GM21390 (cell line): ENCODE measurements around the gene FPR3.
"Not testable (repeated sequence)": the region's sequence is repeated elsewhere in the genome, so short reads cannot be mapped to it uniquely, and the experiment has no call there.

Experiments used
- ATAC-seq: cut with Tn5 transposase; IDR thresholded peaks from one replicate; pipeline ENCODE4 v1.9.1; 2021; ENCODE audit not compliant: unreplicated experiment

The FPR3 gene

DNA sequence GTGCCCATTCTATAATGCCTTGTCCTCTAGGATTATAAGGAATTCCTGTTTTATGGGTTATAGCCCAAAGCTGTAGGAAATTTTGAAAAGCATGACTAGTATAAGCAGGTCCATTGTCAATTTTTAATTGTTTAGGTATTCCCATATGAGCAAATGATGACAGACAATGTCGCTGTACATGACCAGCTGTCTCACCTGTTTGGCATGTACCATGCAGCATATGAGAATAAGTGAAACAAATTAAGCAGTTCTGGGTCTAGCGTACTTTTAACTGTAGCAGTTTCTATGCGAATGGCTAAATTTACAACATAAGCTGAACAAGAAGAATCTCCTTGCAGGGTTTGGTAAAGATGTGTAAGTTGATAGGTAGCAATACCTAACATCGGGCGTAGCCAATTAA lies 11.6 kb downstream of the FPR3 start:
- not testable (repeated sequence) for ATAC-seq

DNA sequence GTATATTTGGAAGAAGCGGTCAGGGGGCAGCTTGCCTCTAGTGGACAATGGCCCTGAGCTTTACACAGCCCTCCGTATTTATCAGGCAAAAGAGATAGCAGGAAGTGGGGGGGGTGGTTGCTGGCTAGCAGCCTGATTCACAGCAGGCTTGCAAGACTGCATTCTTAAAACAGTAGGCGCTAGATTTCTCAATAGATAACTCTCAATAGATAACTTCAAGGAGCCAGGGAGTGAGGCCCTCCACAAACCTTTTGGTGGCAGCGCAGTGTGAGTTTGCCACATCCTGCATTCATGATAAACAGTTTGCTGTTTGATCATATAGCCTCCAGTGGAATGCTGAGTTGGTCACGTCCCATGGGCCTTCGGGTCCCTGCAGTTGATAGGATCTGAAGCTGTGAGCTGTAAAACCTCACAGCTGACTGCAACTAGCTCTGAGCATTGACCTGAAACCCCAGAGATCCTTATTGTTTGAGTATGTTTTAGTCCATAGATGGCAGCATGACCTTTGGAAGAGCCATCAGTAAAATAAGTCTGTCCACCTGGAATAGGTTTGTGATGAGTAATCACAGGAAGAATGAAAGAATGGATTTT lies 12.2 kb downstream of the FPR3 start:
- no peak for ATAC-seq

DNA sequence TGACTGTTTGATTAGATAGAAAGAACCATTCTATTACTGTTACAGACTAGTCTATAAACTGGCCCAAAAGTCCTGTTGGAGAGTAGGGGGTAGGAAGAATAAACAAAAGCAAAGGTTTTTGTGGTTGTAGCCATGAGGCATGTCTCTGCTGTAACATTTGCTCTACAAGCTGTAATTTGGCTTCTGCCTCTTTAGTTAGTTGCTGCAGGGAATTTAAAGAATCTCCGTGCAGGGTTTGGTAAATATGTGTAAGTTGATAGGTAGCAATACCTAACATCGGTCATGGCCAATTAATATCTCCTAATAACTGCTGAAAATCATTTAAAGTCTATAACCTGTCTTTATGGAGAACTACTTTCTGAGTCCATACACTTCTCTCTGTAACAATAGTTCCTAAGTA lies 13.0 kb downstream of the FPR3 start:
- ATAC-seq, result no peak

DNA sequence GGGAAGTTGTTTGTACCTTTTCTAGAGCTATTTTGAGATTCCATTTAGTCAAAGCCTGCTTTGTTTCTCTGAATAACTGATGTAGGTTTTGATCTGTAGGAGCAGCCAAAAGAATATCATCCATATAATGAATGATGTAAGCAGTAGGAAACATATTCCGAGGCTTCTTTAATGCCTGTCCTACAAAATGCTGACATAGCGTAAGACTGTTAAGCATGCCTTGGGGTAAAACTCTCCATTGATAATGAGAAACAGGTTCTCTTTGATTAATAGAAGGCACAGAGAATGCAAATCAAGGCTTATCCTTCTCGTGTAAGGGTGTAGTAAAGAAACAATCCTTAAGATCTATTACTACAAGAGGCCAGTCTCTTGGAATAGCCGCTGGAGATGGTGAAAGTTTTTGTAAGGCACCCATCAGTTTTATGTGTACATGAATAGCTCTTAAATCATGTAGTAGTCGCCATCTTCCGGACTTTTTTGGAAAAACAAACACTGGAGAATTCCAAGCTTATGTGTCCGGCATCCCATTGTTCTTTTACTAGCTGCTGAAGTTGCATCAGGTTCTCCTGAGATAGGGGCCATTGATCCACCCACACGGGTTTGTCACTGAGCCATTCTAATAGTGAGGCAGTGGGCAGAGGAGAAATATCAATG lies 13.5 kb downstream of the FPR3 start:
- no peak for ATAC-seq

DNA sequence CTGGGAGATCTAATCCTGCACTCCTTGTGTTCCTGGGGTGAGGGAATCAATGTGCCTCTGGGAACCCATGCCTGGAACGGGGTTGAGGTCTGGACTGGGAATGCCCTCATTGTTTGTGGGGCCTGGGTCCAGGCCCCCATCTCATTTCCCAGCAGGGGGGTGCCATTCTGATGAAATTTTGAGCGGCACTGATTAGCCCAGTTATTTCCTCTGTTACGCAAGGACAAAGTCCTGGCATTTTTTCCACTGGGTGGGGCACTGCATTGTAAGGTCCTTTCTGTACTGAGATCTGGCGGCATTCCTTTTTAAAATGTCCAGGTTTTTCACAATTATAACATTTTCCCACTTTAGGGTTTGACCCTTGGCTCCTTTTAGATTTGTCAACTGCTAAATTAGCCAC lies 14.8 kb downstream of the FPR3 start:
- ATAC-seq, result no peak

DNA sequence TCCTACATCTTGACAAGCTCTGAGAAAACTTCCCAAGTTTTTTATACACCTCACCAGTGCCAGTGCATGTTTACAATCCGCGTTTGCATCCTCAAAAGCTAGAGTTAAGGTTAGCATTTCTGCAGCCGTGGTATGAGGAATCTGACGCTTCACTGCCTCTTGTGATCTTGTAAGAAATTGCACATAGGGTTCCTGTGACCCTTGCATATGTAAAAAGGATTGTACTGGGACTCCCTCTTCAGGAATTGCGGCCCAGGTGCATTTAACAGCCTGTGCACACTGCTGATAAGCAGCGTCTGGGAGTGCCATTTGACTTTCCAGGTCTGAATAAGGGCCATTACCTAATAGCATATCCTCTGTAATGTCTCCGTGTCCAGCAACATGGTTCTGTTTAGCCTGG lies 15.3 kb downstream of the FPR3 start:
- ATAC-seq, result no peak

DNA sequence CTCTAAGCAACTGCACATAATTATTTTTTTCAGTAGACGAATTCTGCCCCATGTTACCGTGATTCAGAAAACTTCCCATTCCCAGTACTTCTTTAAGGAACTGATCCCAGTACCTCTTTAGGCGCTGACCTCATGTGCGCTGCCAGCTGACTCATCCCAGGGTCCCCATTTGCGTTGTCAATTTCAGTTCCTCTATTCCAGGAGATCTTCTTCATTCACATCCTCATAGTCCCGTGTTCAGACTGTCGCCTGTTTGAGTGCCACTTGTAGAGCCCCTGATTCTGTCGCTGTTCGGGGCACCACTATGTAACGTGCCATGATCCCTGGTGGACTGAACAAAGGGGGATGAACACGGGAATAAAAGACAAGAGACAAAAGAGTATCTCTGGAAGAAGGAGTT lies 16.4 kb downstream of the FPR3 start:
- ATAC-seq, result no peak

DNA sequence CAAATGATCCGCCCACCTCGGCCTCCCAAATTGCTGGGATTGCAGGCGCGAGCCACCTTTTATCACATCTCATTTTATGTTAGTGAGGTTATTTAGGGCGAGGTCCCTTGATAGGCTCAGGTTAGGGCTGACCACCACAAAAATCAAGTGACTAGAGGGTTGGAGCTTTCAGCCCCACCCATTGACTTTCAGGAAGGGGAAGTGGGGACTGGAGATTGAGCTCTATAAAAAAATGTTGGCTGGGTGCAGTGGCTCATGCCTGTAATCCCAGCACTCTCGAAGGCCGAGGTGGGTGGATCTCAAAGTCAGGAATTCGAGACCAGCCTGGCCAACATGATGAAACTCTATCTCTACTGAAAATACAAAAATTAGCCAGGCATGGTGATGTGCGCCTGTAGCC lies 20.1 kb downstream of the FPR3 start:
- ATAC-seq, result no peak

DNA sequence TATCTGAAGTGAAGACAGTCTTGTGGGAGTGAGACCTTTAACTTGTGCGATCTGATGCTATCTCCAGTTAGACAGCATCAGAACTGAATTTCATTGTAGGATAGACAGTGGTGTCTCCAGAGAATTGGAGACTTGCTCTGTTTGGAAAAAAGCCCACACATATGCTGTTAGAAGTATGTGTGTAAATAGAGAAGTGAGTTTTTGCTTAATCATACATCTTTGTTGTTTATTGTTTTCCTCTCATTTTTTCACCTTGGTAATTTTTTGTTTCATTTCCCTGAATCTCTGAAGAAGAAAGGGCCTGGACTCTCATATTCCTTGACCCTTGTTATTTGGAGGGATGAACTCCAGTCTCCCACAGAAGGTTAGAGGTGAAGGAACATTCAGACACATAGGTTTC lies 21.8 kb downstream of the FPR3 start:
- no peak for ATAC-seq

DNA sequence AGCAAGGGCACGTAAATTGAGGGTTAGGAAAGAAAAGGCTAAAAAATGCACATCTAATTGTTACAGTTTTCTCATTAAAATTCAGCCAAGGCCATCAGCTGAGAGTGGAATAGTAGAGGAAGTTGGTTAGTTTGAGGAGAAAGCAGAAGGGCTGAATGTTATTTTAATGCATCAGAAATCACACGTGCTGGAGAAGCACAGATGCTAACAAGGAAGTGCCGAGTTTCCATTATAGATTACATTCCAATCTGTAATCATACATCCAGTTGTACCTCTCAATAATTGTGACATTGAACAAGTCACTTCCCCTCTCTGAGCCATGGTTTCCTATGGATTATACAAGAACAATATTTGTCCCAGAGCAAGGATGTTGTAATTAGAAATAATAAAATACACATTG lies 25.1 kb downstream of the FPR3 start:
- no peak for ATAC-seq

DNA sequence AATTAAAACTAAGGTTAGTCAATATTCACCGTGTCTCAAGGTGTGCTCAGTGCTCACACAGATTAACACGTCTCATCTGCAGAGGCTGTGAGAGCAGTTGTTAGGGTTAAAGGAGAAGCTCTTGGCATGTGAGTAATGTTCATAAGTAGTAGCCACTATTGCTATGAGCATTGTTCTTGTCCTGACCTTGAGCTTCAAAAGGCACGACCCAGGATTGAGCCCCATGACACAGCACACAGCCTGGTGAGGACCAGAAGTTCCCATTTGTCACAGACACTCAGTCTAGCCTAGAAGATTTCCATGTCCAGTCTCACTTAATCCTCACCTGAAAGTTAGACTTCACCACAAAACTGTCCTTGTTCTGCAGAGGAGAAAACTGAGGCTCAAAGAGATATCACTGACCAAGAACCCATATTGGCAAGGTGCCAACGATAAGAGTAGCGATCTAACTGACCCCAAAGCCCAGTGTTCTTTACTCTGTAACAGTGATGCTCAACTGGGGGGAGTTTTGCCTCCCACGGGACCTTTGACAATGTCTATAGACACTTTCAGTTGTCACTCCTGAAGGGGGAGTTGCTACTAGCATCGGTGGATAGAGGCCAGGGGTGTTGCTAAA lies 26.0 kb downstream of the FPR3 start:
- no peak for ATAC-seq

DNA sequence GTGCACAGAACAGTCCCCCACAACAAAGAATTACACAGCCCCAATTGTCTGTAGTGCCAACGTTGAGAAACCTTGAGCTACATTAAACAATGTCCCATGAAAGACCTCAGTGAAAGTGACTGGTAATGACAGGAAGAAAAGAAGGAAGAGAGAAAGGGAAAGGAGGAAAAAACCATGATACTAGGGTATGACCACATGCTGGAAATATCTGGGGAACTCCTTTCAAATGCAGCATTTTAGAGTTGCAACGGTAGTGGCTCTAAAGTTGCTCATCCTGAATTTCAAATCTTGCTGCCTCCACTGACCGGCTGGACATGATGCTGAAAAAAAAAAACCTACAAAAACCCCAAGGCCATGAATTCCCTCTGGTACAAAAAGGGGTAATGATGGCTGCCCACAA lies 26.5 kb downstream of the FPR3 start:
- no peak for ATAC-seq

DNA sequence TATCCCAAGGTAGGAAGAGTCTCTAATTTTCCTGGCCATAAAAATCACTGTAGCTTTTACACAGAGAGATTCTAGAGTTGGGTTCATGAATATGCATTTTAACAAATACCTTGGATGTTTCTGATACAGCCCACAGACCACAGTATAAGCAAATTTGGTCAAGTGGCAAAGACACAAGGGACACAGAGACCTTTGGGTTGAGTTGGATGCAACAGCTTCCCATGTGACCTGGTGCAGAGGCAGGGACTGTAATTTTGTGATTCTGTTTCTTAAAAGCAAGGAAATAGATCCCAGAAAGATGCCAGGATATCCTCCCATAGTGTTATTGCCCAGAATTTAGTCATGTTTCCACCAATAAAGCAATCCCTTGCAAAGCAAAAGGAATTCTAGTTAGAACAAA lies 27.0 kb downstream of the FPR3 start:
- no peak for ATAC-seq

DNA sequence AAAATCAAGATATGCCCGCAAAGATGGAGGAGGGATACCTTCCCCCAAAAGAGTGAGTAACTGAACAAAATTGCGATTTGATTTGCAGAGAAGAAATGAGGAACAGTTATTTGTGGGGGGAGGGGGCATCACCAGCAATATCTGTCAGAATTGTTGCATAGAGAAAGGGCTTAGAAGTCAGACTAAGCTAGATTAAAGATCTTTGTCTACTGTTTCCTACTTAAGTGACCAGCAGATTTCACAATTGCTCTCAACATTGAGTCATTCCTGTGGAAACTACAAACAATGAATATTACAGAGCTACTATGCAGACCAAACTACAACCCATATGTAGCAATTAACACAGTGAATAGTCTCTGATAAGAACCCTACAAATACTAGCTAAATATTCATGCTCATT lies 27.4 kb downstream of the FPR3 start:
- no peak for ATAC-seq

DNA sequence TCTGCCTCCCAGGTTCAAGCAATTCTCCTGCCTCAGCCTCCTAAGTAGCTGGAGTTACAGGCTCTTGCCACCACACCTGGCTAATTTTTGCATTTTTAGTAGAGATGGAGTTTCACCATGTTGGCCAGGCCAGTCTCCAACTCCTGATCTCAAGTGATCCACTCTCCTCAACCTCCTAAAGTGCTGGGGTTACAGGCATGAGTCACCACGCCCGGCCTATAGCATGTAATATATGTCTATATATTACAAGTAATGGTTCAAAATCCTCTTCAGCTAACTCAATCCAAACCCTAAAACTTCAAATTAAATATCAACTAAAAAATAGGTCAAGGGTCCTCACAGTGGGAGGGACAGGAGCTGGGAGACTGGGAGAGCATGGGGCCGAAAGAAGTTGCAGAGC lies 28.0 kb downstream of the FPR3 start:
- no peak for ATAC-seq

DNA sequence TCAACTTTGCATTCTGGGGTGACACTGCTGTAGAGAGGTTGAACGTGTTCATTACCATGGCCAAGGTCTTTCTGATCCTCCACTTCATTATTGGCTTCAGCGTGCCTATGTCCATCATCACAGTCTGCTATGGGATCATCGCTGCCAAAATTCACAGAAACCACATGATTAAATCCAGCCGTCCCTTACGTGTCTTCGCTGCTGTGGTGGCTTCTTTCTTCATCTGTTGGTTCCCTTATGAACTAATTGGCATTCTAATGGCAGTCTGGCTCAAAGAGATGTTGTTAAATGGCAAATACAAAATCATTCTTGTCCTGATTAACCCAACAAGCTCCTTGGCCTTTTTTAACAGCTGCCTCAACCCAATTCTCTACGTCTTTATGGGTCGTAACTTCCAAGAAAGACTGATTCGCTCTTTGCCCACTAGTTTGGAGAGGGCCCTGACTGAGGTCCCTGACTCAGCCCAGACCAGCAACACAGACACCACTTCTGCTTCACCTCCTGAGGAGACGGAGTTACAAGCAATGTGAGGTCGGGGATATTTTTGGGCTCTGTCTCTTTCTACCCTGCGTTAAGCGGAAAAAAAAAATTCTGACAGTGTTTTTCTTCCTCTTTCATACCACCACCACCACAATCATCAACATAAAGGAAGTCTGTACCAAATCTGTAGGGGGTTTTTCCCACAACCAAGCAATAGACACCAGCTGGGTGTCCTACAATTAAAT lies 29.5 kb downstream of the FPR3 start:
- ATAC-seq, result no peak

DNA sequence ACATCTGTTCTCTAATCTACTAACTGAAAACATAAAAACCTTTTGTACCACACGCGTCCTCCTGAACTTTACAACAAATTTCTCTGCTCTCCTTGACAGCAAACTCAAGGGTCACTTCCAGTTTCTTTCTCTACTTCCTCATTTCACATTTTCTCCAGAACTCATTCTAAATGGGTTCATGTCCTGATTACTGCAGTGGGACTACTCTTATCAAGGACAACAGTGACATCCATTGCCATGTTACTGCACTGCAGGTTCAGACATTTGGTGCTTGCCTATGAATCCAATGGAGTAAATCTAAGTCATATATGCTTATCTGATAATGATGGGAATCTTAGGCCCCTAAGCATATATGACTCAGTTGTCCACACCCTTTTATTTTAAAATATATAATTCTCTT lies 35.3 kb downstream of the FPR3 start:
- no peak for ATAC-seq

DNA sequence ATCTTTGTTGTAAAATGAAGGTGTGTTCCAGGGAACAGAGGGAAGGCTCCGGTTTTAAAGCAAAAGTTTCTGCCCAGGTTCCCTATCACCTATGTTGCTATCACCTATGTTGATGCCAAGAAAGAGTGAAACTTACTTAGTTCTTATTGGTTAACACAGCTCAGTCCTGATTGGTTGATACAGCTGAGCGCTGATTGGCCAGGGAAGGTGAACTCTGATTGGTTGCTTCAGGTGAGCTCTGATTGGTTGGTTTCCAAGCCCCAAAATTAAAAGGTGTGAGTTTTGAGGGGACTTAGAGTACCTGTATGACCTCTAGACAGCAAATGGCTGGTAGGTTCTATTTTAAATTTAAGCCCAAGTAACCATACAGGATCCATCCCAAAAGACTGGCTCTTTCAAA lies 42.2 kb downstream of the FPR3 start:
- ATAC-seq, result no peak

DNA sequence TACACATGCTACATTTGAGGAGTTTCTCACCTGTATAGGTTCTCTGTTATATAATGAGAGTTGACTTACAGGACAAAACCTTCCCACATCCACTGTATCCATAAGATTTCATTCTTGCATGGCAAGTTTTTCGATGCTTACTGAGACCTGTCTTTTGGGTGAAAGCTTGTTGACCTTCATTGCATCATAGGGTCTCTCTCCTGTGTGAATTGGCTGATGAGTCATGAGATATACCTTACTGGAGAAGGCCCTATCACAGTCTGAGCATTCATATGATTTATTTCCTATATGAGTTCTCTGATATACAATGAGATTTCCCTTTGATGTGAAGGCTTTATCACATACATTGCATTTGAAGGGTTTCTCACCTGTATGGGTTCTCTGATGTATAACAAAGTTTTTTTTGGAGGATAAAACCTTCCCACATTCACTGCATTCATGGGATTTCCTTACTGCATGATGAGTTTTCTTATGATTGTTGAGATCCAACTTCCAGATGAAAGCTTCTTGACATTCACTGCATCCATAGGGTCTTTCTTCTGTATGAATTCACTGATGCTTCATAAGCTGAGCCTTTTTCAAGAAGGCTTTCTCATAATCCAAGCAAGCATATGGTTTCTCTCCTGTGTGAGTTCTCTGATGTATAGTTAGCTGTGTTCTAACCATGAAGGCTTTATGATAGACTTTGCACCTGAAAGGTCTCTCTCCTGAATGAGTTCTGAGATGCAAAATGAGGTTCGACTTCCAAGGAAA lies 67.1 kb downstream of the FPR3 start:
- ATAC-seq, result no peak

DNA sequence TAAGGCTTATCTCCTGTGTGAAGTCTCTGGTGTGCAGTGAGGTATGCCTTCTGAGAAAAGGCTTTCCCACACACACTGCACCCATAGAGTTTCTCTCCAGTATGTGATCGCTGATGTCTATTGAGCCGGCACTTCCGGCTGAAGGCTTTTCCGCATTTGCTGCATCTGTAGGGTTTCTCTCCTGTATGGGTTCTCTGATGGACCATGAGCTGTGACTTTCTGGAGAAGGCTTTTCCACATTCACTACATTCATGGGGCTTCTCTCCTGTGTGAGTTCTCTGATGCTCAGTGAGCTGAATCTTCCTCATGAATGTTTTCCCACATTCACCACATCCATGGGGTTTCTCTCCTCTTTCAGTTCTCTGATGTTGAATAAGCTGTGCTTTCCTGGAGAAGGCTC lies 78.1 kb downstream of the FPR3 start:
- no peak for ATAC-seq
